ENCODE data around the gene AKAP11. TPM values are rescaled to one million over a fixed set of nuclear protein-coding genes. Genes with fewer than 3 reads are reported as not detected.
"Not testable (repeated sequence)": the region's sequence is repeated elsewhere in the genome, so short reads cannot be mapped to it uniquely, and the experiment has no call there.

AKAP11 gene, protein sequence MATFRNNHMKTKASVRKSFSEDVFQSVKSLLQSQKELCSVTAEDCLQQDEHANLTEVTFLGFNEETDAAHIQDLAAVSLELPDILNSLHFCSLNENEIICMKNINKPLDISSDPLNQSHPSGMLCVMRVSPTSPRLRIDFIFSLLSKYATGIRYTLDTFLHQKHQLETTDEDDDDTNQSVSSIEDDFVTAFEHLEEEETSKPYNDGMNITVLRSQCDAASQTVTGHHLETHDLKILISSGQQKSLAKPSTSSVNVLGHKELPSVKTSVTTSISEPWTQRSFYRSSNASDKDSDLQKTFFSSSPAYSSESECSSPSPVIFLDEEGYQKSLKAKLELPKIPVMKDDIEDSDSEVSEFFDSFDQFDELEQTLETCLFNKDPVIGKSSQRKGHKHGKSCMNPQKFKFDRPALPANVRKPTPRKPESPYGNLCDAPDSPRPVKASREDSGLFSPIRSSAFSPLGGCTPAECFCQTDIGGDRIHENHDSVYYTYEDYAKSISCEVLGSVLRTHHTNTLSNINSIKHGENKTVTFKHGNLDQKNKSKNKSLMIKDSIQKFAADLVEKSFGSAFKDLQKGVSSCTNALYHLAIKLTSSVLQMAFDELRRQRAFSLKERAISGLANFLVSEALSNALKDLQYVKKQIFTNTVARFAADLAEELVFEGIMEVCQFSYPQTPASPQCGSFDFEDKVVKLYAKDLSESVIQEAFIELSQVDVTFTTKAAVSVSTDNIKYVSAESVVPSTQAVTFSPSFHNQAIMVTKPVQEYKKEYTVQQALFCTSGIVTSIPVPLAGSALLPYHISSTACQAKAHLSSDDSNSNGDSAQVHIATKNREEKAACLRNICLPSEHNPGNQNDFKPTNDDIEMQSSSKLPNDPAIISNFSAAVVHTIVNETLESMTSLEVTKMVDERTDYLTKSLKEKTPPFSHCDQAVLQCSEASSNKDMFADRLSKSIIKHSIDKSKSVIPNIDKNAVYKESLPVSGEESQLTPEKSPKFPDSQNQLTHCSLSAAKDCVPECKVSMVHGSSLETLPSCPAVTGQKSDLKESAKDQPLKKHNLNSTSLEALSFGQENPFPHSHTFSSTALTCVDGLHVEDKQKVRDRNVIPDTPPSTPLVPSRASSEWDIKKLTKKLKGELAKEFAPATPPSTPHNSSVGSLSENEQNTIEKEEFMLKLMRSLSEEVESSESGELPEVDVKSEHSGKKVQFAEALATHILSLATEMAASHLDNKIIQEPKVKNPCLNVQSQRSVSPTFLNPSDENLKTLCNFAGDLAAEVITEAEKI (N-terminal part only)
- 10 to 100 TPM; 37.8 to 37.9 TPM for total RNA-seq
- 3.2 TPM for polyA plus RNA-seq

DNA sequence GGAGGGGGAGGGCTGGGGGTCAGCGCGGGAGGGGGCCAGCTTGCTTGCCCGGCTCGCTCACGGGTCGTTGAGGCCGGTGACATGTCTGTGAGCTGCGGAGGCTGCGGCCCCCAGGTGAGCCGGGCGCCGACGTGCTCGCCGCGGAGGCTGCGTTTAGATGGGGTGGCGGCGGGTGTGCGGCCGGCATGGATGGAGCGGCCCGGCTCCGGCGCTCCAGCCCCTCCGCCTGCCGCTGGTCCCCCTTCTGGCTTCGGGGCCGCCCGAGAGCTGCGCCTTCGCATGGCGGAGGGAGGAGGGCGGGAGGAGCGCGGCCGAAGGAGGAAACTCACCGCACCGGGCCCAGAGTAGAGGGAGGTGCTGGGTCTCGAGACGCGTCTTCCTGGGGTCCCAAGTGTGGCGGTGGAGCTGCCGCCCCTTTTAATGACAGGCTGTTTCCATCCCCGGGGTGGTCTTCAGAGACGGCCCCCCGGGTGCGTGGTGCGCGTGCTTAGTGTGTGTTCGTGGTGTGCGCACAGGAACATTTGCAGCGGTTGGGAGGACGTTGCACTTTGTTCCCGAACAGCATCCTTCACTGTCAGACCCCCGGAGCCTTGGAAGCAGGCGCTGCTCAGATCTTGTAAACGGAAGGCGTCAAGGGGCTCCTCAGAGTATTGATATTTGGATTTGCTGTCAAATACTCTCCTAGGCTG lies at the start of gene AKAP11:
Gene AKAP11, plus strand, starts transcription at position 38 of the 689 bp plus-strand sequence. CDS start 14,197 bp downstream, outside the sequence.
- H3K4me1 ChIP-seq (ENCODE audit: insufficient read depth, low read length), result peaks cover 34% of the 10 kb centered on the region
- H3K4me1 Mint-ChIP-seq, result peaks cover 46 to 63% (median 60%) of the 10 kb centered on the region in 3 donors
- H3K9me3 Mint-ChIP-seq, result no peaks in the 10 kb centered on the region
- DNase-seq, result peak in 2 of 5 donors; percentile 59 to 71
- no peaks in the 10 kb centered on the region for H3K36me3 ChIP-seq (ENCODE audit: insufficient read depth, low read length)
- no peaks in the 10 kb centered on the region for H3K27me3 ChIP-seq (ENCODE audit: insufficient read depth, low read length, poor library complexity, severe bottlenecking)
- H3K4me3 Mint-ChIP-seq, result peak within 1 kb of the TSS; percentile 93 to 99 (median 97)
- H3K9me3 ChIP-seq (ENCODE audit: low read length), result no peaks in the 10 kb centered on the region
- ChIA-PET CTCF (interaction anchor here (1.4 kb wide), 2 partner anchors 120 to 206 kb away, joined by 4 read pairs; no protein-coding TSS in a partner anchor), POLR2A (interaction anchor here (1.4 to 1.8 kb wide), 3 partner anchors 121 to 720 kb away, joined by 3 to 6 read pairs (median 5); partner anchors contain the start of gene EPSTI1)
- peaks cover 0 to 10% (median 0%) of the 10 kb centered on the region in 3 donors for H3K36me3 Mint-ChIP-seq
- peaks cover 0 to 2% of the 10 kb centered on the region in 2 donors for H3K27me3 Mint-ChIP-seq
- peak within 1 kb of the TSS; percentile 96 to 100 (median 98) for H3K27ac Mint-ChIP-seq
- peak within 1 kb of the TSS; percentile 94 for H3K27ac ChIP-seq (ENCODE audit: low read depth, low read length)
- H3K4me3 ChIP-seq (ENCODE audit: low read length), result peak within 1 kb of the TSS; percentile 88

DNA sequence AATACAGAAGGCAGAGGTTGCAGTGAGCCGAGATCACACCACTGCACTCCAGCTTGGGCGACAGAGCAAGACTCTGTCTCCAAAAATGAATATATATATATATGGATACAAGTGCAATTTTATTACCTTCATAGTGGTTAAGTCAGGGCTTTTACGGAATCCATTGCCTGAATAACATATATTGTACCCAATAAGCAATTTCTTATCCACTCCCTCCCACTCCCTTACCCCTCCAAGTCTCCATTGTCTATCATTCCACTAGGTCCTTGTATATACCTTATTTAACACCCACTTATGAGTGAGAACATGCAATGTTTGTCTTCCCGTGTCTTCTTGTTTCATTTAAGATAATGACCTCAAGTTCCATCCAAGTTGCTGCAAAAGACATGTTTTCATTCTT lies 48.3 kb upstream of the AKAP11 start:
- H3K4me3 ChIP-seq (ENCODE audit: low read length), result no peak overlapping the region
- H3K36me3 ChIP-seq (ENCODE audit: insufficient read depth, low read length), result peaks cover 6% of the 10 kb centered on the region
- Mint-ChIP-seq H3K4me3 (no peak overlapping the region), H3K36me3 (peaks cover 31 to 57% (median 31%) of the 10 kb centered on the region in 3 donors), H3K27ac (no peak overlapping the region), H3K9me3 (no peaks in the 10 kb centered on the region), H3K4me1 (no peaks in the 10 kb centered on the region), H3K27me3 (no peaks in the 10 kb centered on the region)
- CTCF ChIA-PET, result no interaction called here
- DNase-seq, result no peak
- no peak overlapping the region for H3K27ac ChIP-seq (ENCODE audit: low read depth, low read length)
- POLR2A ChIA-PET, result no interaction called here
- H3K9me3 ChIP-seq (ENCODE audit: low read length), result no peaks in the 10 kb centered on the region
- H3K27me3 ChIP-seq (ENCODE audit: insufficient read depth, low read length, poor library complexity, severe bottlenecking), result no peaks in the 10 kb centered on the region
- H3K4me1 ChIP-seq (ENCODE audit: insufficient read depth, low read length), result no peaks in the 10 kb centered on the region

DNA sequence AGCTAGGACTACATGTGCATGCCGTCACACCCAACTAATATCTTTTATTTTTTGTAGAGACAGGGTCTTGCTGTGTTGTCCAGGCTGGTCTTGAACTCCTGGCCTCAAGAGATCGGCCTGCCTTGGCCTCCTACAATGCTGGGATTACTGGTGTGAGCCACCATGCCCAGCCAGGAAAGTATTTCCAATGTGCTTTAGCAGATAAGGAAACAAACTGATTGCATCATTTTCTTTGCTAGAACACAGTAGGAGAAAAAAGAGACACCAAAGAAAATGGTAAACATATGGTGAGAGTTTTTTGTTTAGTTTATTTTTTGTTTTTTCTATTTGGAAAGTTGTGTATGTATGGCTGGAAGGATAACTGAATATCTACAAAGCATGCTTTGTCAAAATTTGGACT lies 46.9 kb upstream of the AKAP11 start:
- Mint-ChIP-seq H3K4me1 (no peaks in the 10 kb centered on the region), H3K27ac (no peak overlapping the region), H3K36me3 (peaks cover 27 to 57% (median 29%) of the 10 kb centered on the region in 3 donors), H3K9me3 (no peaks in the 10 kb centered on the region), H3K4me3 (no peak overlapping the region), H3K27me3 (no peaks in the 10 kb centered on the region)
- no peak for DNase-seq
- Histone ChIP-seq H3K36me3 (ENCODE audit: insufficient read depth, low read length) (peaks cover 6% of the 10 kb centered on the region), H3K27ac (ENCODE audit: low read depth, low read length) (no peak overlapping the region), H3K9me3 (ENCODE audit: low read length) (no peaks in the 10 kb centered on the region), H3K4me3 (ENCODE audit: low read length) (no peak overlapping the region), H3K27me3 (ENCODE audit: insufficient read depth, low read length, poor library complexity, severe bottlenecking) (no peaks in the 10 kb centered on the region), H3K4me1 (ENCODE audit: insufficient read depth, low read length) (no peaks in the 10 kb centered on the region)
- POLR2A ChIA-PET, result no interaction called here
- CTCF ChIA-PET, result no interaction called here

DNA sequence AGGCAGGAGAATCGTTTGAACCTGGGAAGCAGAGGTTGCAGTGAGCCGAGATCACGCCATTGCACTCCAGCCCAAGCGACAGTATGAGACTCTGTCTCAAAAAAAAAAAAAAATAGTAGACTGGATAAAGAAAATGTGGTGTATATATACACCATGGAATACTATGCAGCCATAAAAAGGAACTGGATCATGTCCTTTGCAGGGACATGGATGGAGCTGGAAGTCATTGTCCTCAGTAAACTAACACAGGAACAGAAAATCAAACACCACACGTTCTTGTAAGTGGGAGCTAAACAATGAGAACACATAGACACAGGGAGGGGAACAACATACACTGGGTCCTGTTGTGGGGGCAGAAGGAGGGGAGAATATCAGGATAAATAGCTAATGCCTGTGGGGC lies 45.2 kb upstream of the AKAP11 start:
- H3K4me3 ChIP-seq (ENCODE audit: low read length); H3K4me1 Mint-ChIP-seq; CTCF ChIA-PET; H3K36me3 ChIP-seq (ENCODE audit: insufficient read depth, low read length); H3K27ac ChIP-seq (ENCODE audit: low read depth, low read length); H3K4me1 ChIP-seq (ENCODE audit: insufficient read depth, low read length); H3K9me3 ChIP-seq (ENCODE audit: low read length); POLR2A ChIA-PET; H3K27me3 Mint-ChIP-seq; H3K27me3 ChIP-seq (ENCODE audit: insufficient read depth, low read length, poor library complexity, severe bottlenecking); H3K4me3 Mint-ChIP-seq; H3K9me3 Mint-ChIP-seq; DNase-seq: not testable (repeated sequence)
- peak overlapping the region in 1 of 8 donors; percentile 64 for H3K27ac Mint-ChIP-seq
- peaks cover 24 to 41% (median 27%) of the 10 kb centered on the region in 3 donors for H3K36me3 Mint-ChIP-seq

GRCh38 chr13:42228527-42228926 lies 43.4 kb upstream of the AKAP11 start:
- H3K9me3 ChIP-seq (ENCODE audit: low read length), result no peaks in the 10 kb centered on the region
- no peaks in the 10 kb centered on the region for H3K36me3 ChIP-seq (ENCODE audit: insufficient read depth, low read length)
- Mint-ChIP-seq H3K9me3 (no peaks in the 10 kb centered on the region), H3K27me3 (no peaks in the 10 kb centered on the region), H3K4me1 (no peaks in the 10 kb centered on the region), H3K4me3 (no peak overlapping the region), H3K27ac (peak overlapping the region in 3 of 8 donors; percentile 24 to 59 (median 25)), H3K36me3 (peaks cover 23 to 36% (median 31%) of the 10 kb centered on the region in 3 donors)
- CTCF ChIA-PET, result no interaction called here
- no peaks in the 10 kb centered on the region for H3K4me1 ChIP-seq (ENCODE audit: insufficient read depth, low read length)
- no peak for DNase-seq
- H3K27me3 ChIP-seq (ENCODE audit: insufficient read depth, low read length, poor library complexity, severe bottlenecking), result no peaks in the 10 kb centered on the region
- POLR2A ChIA-PET, result no interaction called here
- H3K27ac ChIP-seq (ENCODE audit: low read depth, low read length), result no peak overlapping the region
- no peak overlapping the region for H3K4me3 ChIP-seq (ENCODE audit: low read length)

- Histone ChIP-seq H3K4me1 (ENCODE audit: insufficient read depth, low read length) (no peaks in the 10 kb centered on the region), H3K4me3 (ENCODE audit: low read length) (no peak overlapping the region), H3K36me3 (ENCODE audit: insufficient read depth, low read length) (no peaks in the 10 kb centered on the region), H3K27me3 (ENCODE audit: insufficient read depth, low read length, poor library complexity, severe bottlenecking) (no peaks in the 10 kb centered on the region), H3K9me3 (ENCODE audit: low read length) (no peaks in the 10 kb centered on the region), H3K27ac (ENCODE audit: low read depth, low read length) (no peak overlapping the region)
- H3K36me3 Mint-ChIP-seq, result peaks cover 16 to 30% (median 30%) of the 10 kb centered on the region in 3 donors
- no peak overlapping the region for H3K4me3 Mint-ChIP-seq
- POLR2A ChIA-PET, result interaction anchor here (0.6 kb wide), 1 partner anchor 128 kb away, joined by 3 read pairs; no protein-coding TSS in a partner anchor
- CTCF ChIA-PET, result no interaction called here
- no peaks in the 10 kb centered on the region for H3K9me3 Mint-ChIP-seq
- H3K4me1 Mint-ChIP-seq, result no peaks in the 10 kb centered on the region
- no peak for DNase-seq
- H3K27me3 Mint-ChIP-seq, result no peaks in the 10 kb centered on the region
- no peak overlapping the region for H3K27ac Mint-ChIP-seq
Measured at GRCh38 chr13:42229287-42229686, 42.7 kb upstream of the AKAP11 start.

DNA sequence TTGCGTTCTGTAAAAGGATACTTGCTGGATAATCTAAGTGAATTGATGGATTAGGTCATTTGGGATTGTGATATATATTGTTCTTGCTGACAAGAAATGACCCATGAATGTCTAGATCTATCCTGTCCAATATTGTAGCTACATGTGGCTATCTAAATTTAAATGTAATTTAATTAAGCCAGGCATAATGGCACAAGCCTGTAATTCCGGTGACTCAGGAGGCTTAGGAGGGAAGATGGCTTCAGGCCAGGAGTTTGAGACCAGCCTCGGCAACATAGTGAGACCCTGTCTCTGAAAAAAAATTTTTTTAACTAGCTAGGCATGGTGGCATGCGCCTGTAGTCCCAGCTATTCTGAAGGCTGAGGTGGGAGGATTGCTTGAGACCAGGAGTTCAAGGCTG lies 39.3 kb upstream of the AKAP11 start:
- ChIA-PET POLR2A (no interaction called here), CTCF (no interaction called here)
- Histone ChIP-seq H3K27ac (ENCODE audit: low read depth, low read length) (no peak overlapping the region), H3K9me3 (ENCODE audit: low read length) (no peaks in the 10 kb centered on the region), H3K27me3 (ENCODE audit: insufficient read depth, low read length, poor library complexity, severe bottlenecking) (no peaks in the 10 kb centered on the region), H3K4me1 (ENCODE audit: insufficient read depth, low read length) (no peaks in the 10 kb centered on the region), H3K36me3 (ENCODE audit: insufficient read depth, low read length) (no peaks in the 10 kb centered on the region), H3K4me3 (ENCODE audit: low read length) (no peak overlapping the region)
- Mint-ChIP-seq H3K27me3 (no peaks in the 10 kb centered on the region), H3K36me3 (peaks cover 0 to 16% (median 16%) of the 10 kb centered on the region in 3 donors), H3K9me3 (no peaks in the 10 kb centered on the region), H3K4me3 (no peak overlapping the region), H3K27ac (no peak overlapping the region), H3K4me1 (no peaks in the 10 kb centered on the region)
- DNase-seq, result no peak
